Measurements from ENCODE around the gene ANK3. TPM values are rescaled to one million over a fixed set of nuclear protein-coding genes. Genes with fewer than 3 reads are reported as not detected.

ANK3 gene
- total RNA-seq, 6 experiments from 2014 or later, result 7.8 to 25.7 (median 16.6) TPM

DNA sequence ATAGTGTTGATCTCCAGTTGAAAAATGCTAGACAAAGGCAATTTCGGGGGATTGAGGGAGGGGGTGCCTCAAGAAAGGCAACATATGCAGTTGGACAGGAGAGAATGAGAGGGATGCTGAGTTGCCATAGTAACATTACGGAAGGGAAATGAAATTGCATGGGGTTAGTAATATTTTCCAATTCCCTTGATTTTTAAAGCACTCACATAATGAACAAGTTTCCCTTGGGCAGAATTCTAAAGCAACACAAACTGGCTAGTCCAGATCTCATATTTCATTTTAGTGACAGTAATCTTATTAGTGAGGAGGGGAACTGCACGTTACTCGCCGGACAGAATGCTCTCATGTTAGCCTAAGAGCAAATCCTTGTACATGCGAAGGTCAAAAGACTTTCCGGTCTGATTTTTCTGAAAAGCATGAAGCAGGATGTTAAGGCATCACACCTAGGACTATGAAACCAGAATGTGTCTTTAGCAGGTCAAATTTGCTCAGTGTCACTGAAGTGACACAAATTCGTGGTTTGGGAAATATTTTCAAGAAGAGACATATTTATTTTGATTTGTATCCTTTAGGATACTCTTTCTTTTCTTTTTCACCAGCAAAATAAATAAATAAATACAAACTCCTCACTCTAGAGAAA lies 165.5 kb downstream of the ANK3 start:
- TF ChIP-seq, protein P1, sequence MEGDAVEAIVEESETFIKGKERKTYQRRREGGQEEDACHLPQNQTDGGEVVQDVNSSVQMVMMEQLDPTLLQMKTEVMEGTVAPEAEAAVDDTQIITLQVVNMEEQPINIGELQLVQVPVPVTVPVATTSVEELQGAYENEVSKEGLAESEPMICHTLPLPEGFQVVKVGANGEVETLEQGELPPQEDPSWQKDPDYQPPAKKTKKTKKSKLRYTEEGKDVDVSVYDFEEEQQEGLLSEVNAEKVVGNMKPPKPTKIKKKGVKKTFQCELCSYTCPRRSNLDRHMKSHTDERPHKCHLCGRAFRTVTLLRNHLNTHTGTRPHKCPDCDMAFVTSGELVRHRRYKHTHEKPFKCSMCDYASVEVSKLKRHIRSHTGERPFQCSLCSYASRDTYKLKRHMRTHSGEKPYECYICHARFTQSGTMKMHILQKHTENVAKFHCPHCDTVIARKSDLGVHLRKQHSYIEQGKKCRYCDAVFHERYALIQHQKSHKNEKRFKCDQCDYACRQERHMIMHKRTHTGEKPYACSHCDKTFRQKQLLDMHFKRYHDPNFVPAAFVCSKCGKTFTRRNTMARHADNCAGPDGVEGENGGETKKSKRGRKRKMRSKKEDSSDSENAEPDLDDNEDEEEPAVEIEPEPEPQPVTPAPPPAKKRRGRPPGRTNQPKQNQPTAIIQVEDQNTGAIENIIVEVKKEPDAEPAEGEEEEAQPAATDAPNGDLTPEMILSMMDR (IDR thresholded peaks at IDR 0.05), result no peak
- Histone ChIP-seq H3K36me3 (no peaks in the 10 kb centered on the region), H3K4me1 (no peaks in the 10 kb centered on the region), H3K27ac (no peak overlapping the region), H3K27me3 (no peaks in the 10 kb centered on the region), H3K4me3 (no peak overlapping the region), H3K9me3 (no peaks in the 10 kb centered on the region)
- 65% methylated on average over 7 of the region's 8 CpGs for WGBS (ENCODE audit: insufficient coverage, low coverage, low lambda C conversion rate, missing lambda C conversion rate)
- intact Hi-C loops (cut with DNase I), result no loop called here
- ATAC-seq, result no peak
- DNase-seq, result no peak

DNA sequence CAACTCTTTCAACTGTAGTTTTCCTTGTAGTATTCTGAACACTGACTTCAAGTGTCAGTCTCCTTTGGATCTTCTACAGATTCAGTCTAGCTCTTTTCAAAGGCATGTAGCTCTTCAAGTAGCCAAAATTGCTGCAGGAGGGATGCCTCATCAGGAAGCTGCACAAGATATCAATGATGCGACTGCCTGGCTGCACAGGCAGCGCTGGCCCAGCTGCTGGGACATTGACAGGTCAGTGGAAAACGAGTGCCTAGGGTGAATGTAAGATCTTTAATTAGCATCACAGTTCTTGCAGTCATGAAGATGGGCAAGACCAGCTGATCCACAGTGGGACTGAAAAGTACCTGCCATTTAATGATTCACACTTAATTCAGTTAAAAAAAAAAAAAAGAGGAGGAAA lies 167.6 kb downstream of the ANK3 start:
- H3K27me3 ChIP-seq, result no peaks in the 10 kb centered on the region
- no peak for TF ChIP-seq POLR2A (IDR thresholded peaks at IDR 0.05)
- TF ChIP-seq, protein P1 (IDR thresholded peaks at IDR 0.05), result no peak
- no peaks in the 10 kb centered on the region for H3K9me3 ChIP-seq
- H3K4me3 ChIP-seq, result no peak overlapping the region
- ATAC-seq, result no peak
- 70% methylated on average over 2 of the region's 3 CpGs for WGBS (ENCODE audit: insufficient coverage, low coverage, low lambda C conversion rate, missing lambda C conversion rate)
- no peaks in the 10 kb centered on the region for H3K4me1 ChIP-seq
- H3K36me3 ChIP-seq, result no peaks in the 10 kb centered on the region
- no peak overlapping the region for H3K27ac ChIP-seq
- intact Hi-C loops (cut with DNase I), result no loop called here
- no peak for DNase-seq

DNA sequence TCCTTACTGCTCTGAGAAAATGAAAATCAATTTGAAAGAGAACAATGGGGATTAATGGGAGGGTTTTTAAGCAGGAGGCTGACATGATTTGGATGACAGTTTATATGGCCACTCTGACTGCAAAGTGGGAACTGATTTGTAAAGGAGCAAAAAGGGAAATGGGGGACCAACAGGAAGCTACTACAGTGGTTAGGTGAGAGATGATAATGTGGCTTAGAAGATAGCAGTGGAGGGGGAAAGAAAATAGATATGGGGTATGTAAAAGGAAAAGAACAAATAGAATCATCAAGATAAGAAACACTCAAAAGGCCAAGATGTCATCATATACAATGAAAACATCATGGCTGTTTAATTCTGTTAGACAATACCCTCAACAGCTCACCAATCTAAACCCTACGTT lies 177.5 kb downstream of the ANK3 start:
- Histone ChIP-seq H3K27me3 (no peaks in the 10 kb centered on the region), H3K27ac (no peak overlapping the region), H3K36me3 (no peaks in the 10 kb centered on the region), H3K4me3 (no peak overlapping the region), H3K9me3 (no peaks in the 10 kb centered on the region), H3K4me1 (no peaks in the 10 kb centered on the region)
- intact Hi-C loops (cut with DNase I), result no loop called here
- 75% methylated on average over 1 of the region's 1 CpG for WGBS (ENCODE audit: insufficient coverage, low coverage, low lambda C conversion rate, missing lambda C conversion rate)
- TF ChIP-seq, protein P1 (IDR thresholded peaks at IDR 0.05), result no peak
- no peak for TF ChIP-seq POLR2A (IDR thresholded peaks at IDR 0.05)
- no peak for ATAC-seq
- DNase-seq, result no peak

DNA sequence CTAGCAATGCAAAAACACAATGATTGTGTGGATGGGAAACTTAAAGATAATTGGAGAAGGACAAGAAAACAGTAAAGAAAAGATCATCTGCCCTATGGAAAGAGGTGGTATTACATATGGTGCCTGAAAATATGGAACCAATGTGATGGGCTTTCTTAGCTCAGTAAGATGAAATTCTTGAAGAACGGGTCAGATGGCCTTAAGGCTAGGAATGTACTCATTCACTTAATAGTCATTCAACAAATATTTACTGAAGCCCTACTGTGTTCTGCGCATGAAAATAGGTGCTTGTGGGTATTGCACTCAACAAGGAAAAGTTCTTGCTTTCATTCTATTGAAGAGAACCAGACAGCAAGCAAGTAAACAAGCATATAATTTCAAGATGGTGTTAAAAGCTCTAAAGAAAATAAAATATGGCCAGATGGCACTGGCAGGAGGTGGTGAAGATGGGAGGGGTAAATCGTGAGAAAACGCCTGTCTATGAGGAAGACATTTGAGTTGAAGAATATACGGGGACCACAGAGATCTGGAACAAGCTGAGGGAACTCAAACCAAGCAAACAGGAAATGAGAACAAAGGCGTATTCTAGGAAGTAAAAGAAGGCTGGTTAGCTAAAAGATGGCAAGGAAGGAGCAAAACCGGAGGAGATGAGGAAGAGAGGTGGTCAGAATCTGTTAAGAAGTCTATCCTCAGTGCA lies 179.7 kb downstream of the ANK3 start:
- no peak for DNase-seq
- Histone ChIP-seq H3K9me3 (no peaks in the 10 kb centered on the region), H3K4me3 (no peak overlapping the region), H3K27ac (no peak overlapping the region), H3K4me1 (no peaks in the 10 kb centered on the region), H3K36me3 (no peaks in the 10 kb centered on the region), H3K27me3 (no peaks in the 10 kb centered on the region)
- 45% methylated on average over 7 of the region's 7 CpGs for WGBS (ENCODE audit: insufficient coverage, low coverage, low lambda C conversion rate, missing lambda C conversion rate)
- ATAC-seq, result no peak
- TF ChIP-seq POLR2A (IDR thresholded peaks at IDR 0.05), result no peak
- TF ChIP-seq, protein P1 (IDR thresholded peaks at IDR 0.05), result no peak
- intact Hi-C loops (cut with DNase I), result loop anchor here in 1 of 2 donors (5.0 kb wide), 1 partner anchor 98 kb away; no protein-coding TSS in a partner anchor
